HCT116 (cell line): ENCODE results near the gene DYNC2H1. TPM values are rescaled to one million over a fixed set of nuclear protein-coding genes. Genes with fewer than 3 reads are reported as not detected.

Experiments used
- ATAC-seq: fragments of 200-7000 bp; cut with Tn5 transposase; 2 replicates; pipeline ENCODE4 v1.9.1; 2020; ENCODE audit warnings: mild to moderate bottlenecking, moderate library complexity
- BruUV-seq: library from RNA; stranded (reverse); fragments of 400-500 nt; replicated peaks from 2 replicates; lab custom pipeline; 2021; lab: Mats Ljungman, UMichigan
- CTCF ChIA-PET: fragments of 300-600 bp; sonication (Branson Sonifier 250); formaldehyde crosslinking; loops from one replicate; lab custom pipeline; 2021; ENCODE audit warnings: antibody characterized with exemption; lab: Charles Lee
- POLR2A ChIA-PET: fragments of 300-600, 350-600 bp; sonication (Branson Sonifier 250); formaldehyde crosslinking; loops from one replicate; lab custom pipeline; 2021; ENCODE audit warnings: antibody characterized with exemption; lab: Charles Lee
- RAD21 ChIA-PET, 2 experiments: fragments of 300-600 bp; sonication (Branson Sonifier 250); formaldehyde crosslinking; loops; one replicate each; lab custom pipeline; 2023; ENCODE audit warnings: low total read pairs in 2 of 2; ENCODE audit not compliant: uncharacterized antibody in 2 of 2, unreplicated experiment in 2 of 2, low non-redundant PET in 1 of 2; lab: Charles Lee
- DNase-seq: peaks from one replicate; pipeline ENCODE4 v3.0.0-alpha.2; 2010; ENCODE audit warnings: low read depth, low spot score
- H2AFZ ChIP-seq: fragments of 200-600 bp; shearing (Covaris generic), sonication (generic); 2 replicates; pipeline ENCODE4 v1.6.1; 2017; ENCODE audit warnings: low read depth, mixed run types, mixed read lengths, antibody characterized with exemption, low read length; ENCODE audit not compliant: poor library complexity, severe bottlenecking
- H3K27ac ChIP-seq: 2 replicates; pipeline ENCODE4 v1.5.1; 2012; ENCODE audit warnings: low read depth, low read length
- H3K27me3 ChIP-seq: fragments of 200-600 bp; sonication (generic); 2 replicates; pipeline ENCODE4 v1.6.1; 2016; ENCODE audit warnings: mixed run types, low read length, mixed read lengths; ENCODE audit not compliant: insufficient read depth
- H3K36me3 ChIP-seq, 2 experiments: fragments of 200-500 bp in 1 of 2; fragments of 200-600 bp in 1 of 2; sonication (Bioruptor generic) in 1 of 2; sonication (generic) in 1 of 2; 2 replicates each; pipeline versions ENCODE4 v1.5.1 to v1.6.1; 2014 to 2016; ENCODE audit warnings: low read length in 2 of 2, inconsistent platforms in 1 of 2, mixed read lengths in 1 of 2, mixed run types in 1 of 2; ENCODE audit not compliant: insufficient read depth in 2 of 2, control insufficient read depth in 1 of 2
- H3K4me1 ChIP-seq, 2 experiments: fragments of 200-600 bp in 1 of 2; sonication (generic) in 1 of 2; 2 replicates each; pipeline versions ENCODE4 v1.5.1 to v1.6.1; 2012 to 2017; ENCODE audit warnings: low read length in 2 of 2, inconsistent platforms in 1 of 2, mild to moderate bottlenecking in 1 of 2, mixed read lengths in 1 of 2, mixed run types in 1 of 2, moderate library complexity in 1 of 2; ENCODE audit not compliant: insufficient read depth in 2 of 2, control insufficient read depth in 1 of 2
- H3K4me2 ChIP-seq: fragments of 200-600 bp; sonication (generic); 2 replicates; pipeline ENCODE4 v1.6.1; 2017; ENCODE audit warnings: mixed run types, low read length, mixed read lengths
- H3K4me3 ChIP-seq, 2 experiments: fragments of 200-600 bp in 1 of 2; sonication (generic) in 1 of 2; replicated peaks in 1 of 2; 2 replicates each; pipeline ENCODE4 v1.5.1; 2011 to 2016; ENCODE audit warnings: low read length in 2 of 2, control low read depth in 1 of 2, low read depth in 1 of 2, mild to moderate bottlenecking in 1 of 2, mixed read lengths in 1 of 2, mixed run types in 1 of 2
- H3K79me2 ChIP-seq: fragments of 200-600 bp; sonication (generic); 2 replicates; pipeline ENCODE4 v1.6.1; 2017; ENCODE audit warnings: mild to moderate bottlenecking, mixed run types, low read length, moderate library complexity, mixed read lengths; ENCODE audit not compliant: insufficient read depth
- H3K9ac ChIP-seq: fragments of 200-600 bp; sonication (generic); 2 replicates; pipeline ENCODE4 v1.6.1; 2016; ENCODE audit warnings: low read length, mixed read lengths
- H3K9me2 ChIP-seq: fragments of 200-600 bp; sonication (generic), shearing (Covaris generic); 2 replicates; pipeline ENCODE4 v1.6.1; 2017; ENCODE audit warnings: mixed run types, mild to moderate bottlenecking, moderate library complexity; ENCODE audit not compliant: insufficient read depth
- H3K9me3 ChIP-seq, 2 experiments: fragments of 200-500 bp in 1 of 2; fragments of 200-600 bp in 1 of 2; sonication (Bioruptor generic) in 1 of 2; sonication (generic) in 1 of 2; 2 replicates each; pipeline ENCODE4 v1.6.1; 2014 to 2017; ENCODE audit warnings: low read length in 2 of 2, mixed read lengths in 2 of 2, inconsistent platforms in 1 of 2, low read depth in 1 of 2, mild to moderate bottlenecking in 1 of 2, mixed run types in 1 of 2, moderate library complexity in 1 of 2; ENCODE audit not compliant: control insufficient read depth in 1 of 2, insufficient read depth in 1 of 2
- H4K20me1 ChIP-seq: fragments of 200-600 bp; sonication (generic), shearing (Covaris generic); 2 replicates; pipeline ENCODE4 v1.6.1; 2017; ENCODE audit warnings: mixed run types, mild to moderate bottlenecking, moderate library complexity; ENCODE audit not compliant: insufficient read depth
- CBX3 ChIP-seq: IDR thresholded peaks from 2 replicates; pipeline ENCODE4 v1.6.1; 2012; ENCODE audit warnings: low read depth
- CEBPB ChIP-seq: IDR thresholded peaks from 2 replicates; pipeline ENCODE4 v1.6.1; 2012; ENCODE audit warnings: low read depth
- EGR1 ChIP-seq: IDR thresholded peaks from 2 replicates; pipeline ENCODE4 v1.6.1; 2012; ENCODE audit warnings: low read depth
- ELF1 ChIP-seq: IDR thresholded peaks from 2 replicates; pipeline ENCODE4 v1.6.1; 2012; ENCODE audit warnings: low read depth, borderline replicate concordance
- EZH2phosphoT487 ChIP-seq: fragments of 200-600 bp; IDR thresholded peaks from 2 replicates; pipeline ENCODE4 v1.6.1; 2018; ENCODE audit warnings: antibody characterized with exemption, borderline replicate concordance
- FOSL1 ChIP-seq: IDR thresholded peaks from 2 replicates; pipeline ENCODE4 v1.6.1; 2012; ENCODE audit warnings: low read depth
- JUND ChIP-seq: IDR thresholded peaks from 2 replicates; pipeline ENCODE4 v1.6.1; 2012
- POLR2A ChIP-seq: IDR thresholded peaks from 2 replicates; pipeline ENCODE4 v1.7.0; 2011; ENCODE audit warnings: borderline replicate concordance; ENCODE audit not compliant: insufficient read depth, insufficient read length; ENCODE audit errors: extremely low read depth
- RAD21 ChIP-seq: IDR thresholded peaks from 2 replicates; pipeline ENCODE4 v1.6.1; 2012; ENCODE audit warnings: low read depth, mild to moderate bottlenecking
- SIN3A ChIP-seq: IDR thresholded peaks from 2 replicates; pipeline ENCODE4 v1.6.1; 2012; ENCODE audit warnings: low read depth
- SP1 ChIP-seq: IDR thresholded peaks from 2 replicates; pipeline ENCODE4 v1.6.1; 2012; ENCODE audit warnings: low read depth
- SRF ChIP-seq: IDR thresholded peaks from 2 replicates; pipeline ENCODE4 v1.6.1; 2012; ENCODE audit warnings: low read depth
- TCF7L2 ChIP-seq: IDR thresholded peaks from 2 replicates; pipeline ENCODE4 v1.7.0; 2011; ENCODE audit warnings: borderline replicate concordance, inconsistent platforms; ENCODE audit not compliant: insufficient read depth, insufficient read length; ENCODE audit errors: extremely low read depth
- YY1 ChIP-seq: IDR thresholded peaks from 2 replicates; pipeline ENCODE4 v1.6.1; 2011; ENCODE audit warnings: low read length, low read depth, moderate library complexity, mild to moderate bottlenecking; ENCODE audit not compliant: insufficient replicate concordance; ENCODE audit errors: extremely low read depth
- ZFX ChIP-seq: fragments of 450-650 bp; IDR thresholded peaks from 2 replicates; pipeline ENCODE4 v1.6.1; 2017
- ZNF274 ChIP-seq: fragments of 200-500 bp; sonication (Bioruptor generic); IDR thresholded peaks from 2 replicates; pipeline ENCODE4 v1.6.1; 2014; ENCODE audit warnings: mild to moderate bottlenecking, low read depth, low read length, inconsistent platforms
- intact Hi-C: fragments of 100-400 bp; cut with micrococcal nuclease; formaldehyde crosslinking; loops from 2 replicates; pipeline ENCODE4 v1.10.0; 2022
- total RNA-seq: library from RNA; stranded (reverse); gene quantifications from one replicate; pipeline ENCODE4 v1.2.1, GENCODE V29; 2021; ENCODE audit not compliant: unreplicated experiment
- TF ChIP-seq, protein P1 (sequence below): IDR thresholded peaks from 2 replicates; pipeline ENCODE4 v1.6.1; 2012
- TF ChIP-seq, protein P2 (sequence below): IDR thresholded peaks from 2 replicates; pipeline ENCODE4 v1.6.1; 2011; ENCODE audit warnings: mild to moderate bottlenecking, low read length, moderate library complexity; ENCODE audit not compliant: insufficient replicate concordance; ENCODE audit errors: extremely low read depth
- TF ChIP-seq, protein P3 (sequence below), 3 experiments: fragments of 200-600 bp in 1 of 3; sonication (generic) in 1 of 3; IDR thresholded peaks in 2 of 3; conservative IDR thresholded peaks in 1 of 3; 2 replicates each; pipeline ENCODE4 v1.5.1; 2012 to 2017; ENCODE audit warnings: low read depth in 2 of 3, low read length in 2 of 3, antibody characterized with exemption in 1 of 3, borderline replicate concordance in 1 of 3, control low read depth in 1 of 3, mild to moderate bottlenecking in 1 of 3, mixed read lengths in 1 of 3, mixed run types in 1 of 3, moderate library complexity in 1 of 3; ENCODE audit not compliant: insufficient read depth in 1 of 3

DYNC2H1 gene
- total RNA-seq, 1 experiment from 2014 or later = 1.5 TPM

DNA sequence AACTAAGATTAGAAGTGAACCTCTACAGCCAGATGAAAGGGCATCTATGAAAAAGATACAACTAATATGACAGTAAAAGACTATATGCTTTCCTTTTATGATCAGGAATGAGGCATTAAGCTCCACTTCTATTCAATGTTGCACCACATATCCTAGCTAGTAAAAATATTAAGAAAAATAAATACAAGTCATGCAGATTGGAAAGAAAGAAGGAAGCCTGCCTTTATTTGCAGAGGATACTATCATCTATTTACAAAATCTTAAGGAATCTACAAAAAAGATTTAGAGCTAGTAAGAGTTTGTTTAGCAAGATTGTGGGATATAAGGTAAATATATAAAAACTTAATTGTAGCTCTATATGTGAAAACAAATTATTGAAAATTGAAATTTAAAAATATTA is 308.8 kb downstream of the DYNC2H1 start:
- RAD21 ChIA-PET = no interaction called here
- no peaks in the 10 kb centered on the region for H3K36me3 ChIP-seq
- H3K79me2 ChIP-seq = no peaks in the 10 kb centered on the region
- CTCF ChIA-PET = no interaction called here
- H3K4me2 ChIP-seq = no peak overlapping the region
- no peaks in the 10 kb centered on the region for H3K4me1 ChIP-seq
- H3K27me3 ChIP-seq = no peaks in the 10 kb centered on the region
- no peak for TF ChIP-seq SIN3A
- TF ChIP-seq FOSL1 = no peak
- no peak for TF ChIP-seq ZNF274
- TF ChIP-seq JUND = no peak
- no peak for TF ChIP-seq SRF
- TF ChIP-seq CBX3 = no peak
- no peak for TF ChIP-seq POLR2A
- no peak for TF ChIP-seq ELF1
- TF ChIP-seq RAD21 = no peak
- TF ChIP-seq, all 23 proteins: peak for 0
- H3K9me3 ChIP-seq = no peaks in the 10 kb centered on the region
- no TSS peak for BruUV-seq
- intact Hi-C loops = no loop called here
- H3K27ac ChIP-seq = no peak overlapping the region
- no peak overlapping the region for H3K4me3 ChIP-seq
- no peaks in the 10 kb centered on the region for H3K9me2 ChIP-seq
- H2AFZ ChIP-seq = no peak overlapping the region
- ATAC-seq (no peak), DNase-seq (no peak)
- no peaks in the 10 kb centered on the region for H4K20me1 ChIP-seq
- H3K9ac ChIP-seq = no peak overlapping the region
- POLR2A ChIA-PET = no interaction called here

DNA sequence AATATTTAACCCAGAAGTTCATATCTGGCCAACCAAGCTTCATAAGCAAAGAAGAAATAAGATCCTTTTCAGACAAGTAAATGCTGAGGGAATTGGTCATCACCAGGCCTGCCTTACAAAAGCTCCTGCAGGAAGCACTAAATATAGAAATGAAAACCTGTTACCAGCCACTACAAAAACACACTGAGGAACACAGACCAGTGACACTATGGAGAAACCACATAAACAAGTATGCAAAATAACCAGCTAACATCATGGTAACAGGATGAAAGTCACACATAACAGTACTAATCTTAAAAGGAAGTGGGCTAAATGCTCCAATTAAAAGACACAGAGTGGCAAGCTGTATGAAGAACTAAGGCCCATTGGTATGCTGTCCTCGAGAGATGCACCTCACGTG is 311.4 kb downstream of the DYNC2H1 start:
- H3K79me2 ChIP-seq = no peaks in the 10 kb centered on the region
- H3K36me3 ChIP-seq = no peaks in the 10 kb centered on the region
- H3K9me2 ChIP-seq = peaks cover 4% of the 10 kb centered on the region; the same call in 1 of the 2 replicates
- H3K9ac ChIP-seq = no peak overlapping the region
- BruUV-seq = no TSS peak
- H2AFZ ChIP-seq = no peak overlapping the region
- ChIA-PET RAD21 (interaction anchor here in 1 of 2 experiments (0.6 kb wide), 1 partner anchor 229 kb away, joined by 6 read pairs; no protein-coding TSS in a partner anchor), CTCF (no interaction called here), POLR2A (no interaction called here)
- H3K4me3 ChIP-seq = no peak overlapping the region
- no peak overlapping the region for H3K4me2 ChIP-seq
- no peaks in the 10 kb centered on the region for H3K4me1 ChIP-seq
- H3K27me3 ChIP-seq = no peaks in the 10 kb centered on the region
- ATAC-seq (no peak), DNase-seq (no peak)
- no peak overlapping the region for H3K27ac ChIP-seq
- H3K9me3 ChIP-seq = no peaks in the 10 kb centered on the region
- no peaks in the 10 kb centered on the region for H4K20me1 ChIP-seq
- intact Hi-C loops = no loop called here
- TF ChIP-seq RAD21 = no peak
- TF ChIP-seq ELF1 = no peak
- no peak for TF ChIP-seq YY1
- no peak for TF ChIP-seq SP1
- TF ChIP-seq TCF7L2 = no peak
- TF ChIP-seq EGR1 = no peak
- no peak for TF ChIP-seq JUND
- TF ChIP-seq POLR2A = no peak
- no peak for TF ChIP-seq SIN3A
- no peak for TF ChIP-seq CEBPB
- TF ChIP-seq, protein P1, sequence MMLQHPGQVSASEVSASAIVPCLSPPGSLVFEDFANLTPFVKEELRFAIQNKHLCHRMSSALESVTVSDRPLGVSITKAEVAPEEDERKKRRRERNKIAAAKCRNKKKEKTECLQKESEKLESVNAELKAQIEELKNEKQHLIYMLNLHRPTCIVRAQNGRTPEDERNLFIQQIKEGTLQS = no peak
- TF ChIP-seq, protein P2, sequence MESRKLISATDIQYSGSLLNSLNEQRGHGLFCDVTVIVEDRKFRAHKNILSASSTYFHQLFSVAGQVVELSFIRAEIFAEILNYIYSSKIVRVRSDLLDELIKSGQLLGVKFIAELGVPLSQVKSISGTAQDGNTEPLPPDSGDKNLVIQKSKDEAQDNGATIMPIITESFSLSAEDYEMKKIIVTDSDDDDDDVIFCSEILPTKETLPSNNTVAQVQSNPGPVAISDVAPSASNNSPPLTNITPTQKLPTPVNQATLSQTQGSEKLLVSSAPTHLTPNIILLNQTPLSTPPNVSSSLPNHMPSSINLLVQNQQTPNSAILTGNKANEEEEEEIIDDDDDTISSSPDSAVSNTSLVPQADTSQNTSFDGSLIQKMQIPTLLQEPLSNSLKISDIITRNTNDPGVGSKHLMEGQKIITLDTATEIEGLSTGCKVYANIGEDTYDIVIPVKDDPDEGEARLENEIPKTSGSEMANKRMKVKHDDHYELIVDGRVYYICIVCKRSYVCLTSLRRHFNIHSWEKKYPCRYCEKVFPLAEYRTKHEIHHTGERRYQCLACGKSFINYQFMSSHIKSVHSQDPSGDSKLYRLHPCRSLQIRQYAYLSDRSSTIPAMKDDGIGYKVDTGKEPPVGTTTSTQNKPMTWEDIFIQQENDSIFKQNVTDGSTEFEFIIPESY = no peak
- TF ChIP-seq, protein P3, sequence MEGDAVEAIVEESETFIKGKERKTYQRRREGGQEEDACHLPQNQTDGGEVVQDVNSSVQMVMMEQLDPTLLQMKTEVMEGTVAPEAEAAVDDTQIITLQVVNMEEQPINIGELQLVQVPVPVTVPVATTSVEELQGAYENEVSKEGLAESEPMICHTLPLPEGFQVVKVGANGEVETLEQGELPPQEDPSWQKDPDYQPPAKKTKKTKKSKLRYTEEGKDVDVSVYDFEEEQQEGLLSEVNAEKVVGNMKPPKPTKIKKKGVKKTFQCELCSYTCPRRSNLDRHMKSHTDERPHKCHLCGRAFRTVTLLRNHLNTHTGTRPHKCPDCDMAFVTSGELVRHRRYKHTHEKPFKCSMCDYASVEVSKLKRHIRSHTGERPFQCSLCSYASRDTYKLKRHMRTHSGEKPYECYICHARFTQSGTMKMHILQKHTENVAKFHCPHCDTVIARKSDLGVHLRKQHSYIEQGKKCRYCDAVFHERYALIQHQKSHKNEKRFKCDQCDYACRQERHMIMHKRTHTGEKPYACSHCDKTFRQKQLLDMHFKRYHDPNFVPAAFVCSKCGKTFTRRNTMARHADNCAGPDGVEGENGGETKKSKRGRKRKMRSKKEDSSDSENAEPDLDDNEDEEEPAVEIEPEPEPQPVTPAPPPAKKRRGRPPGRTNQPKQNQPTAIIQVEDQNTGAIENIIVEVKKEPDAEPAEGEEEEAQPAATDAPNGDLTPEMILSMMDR (IDR thresholded peaks at IDR 0.05 in 2 of 3, conservative IDR thresholded peaks at IDR 0.05 in 1 of 3; ENCODE audit: borderline replicate concordance in 1 of 3, insufficient read depth in 1 of 3, low read depth in 2 of 3, low read length in 2 of 3) = no peak
- TF ChIP-seq EZH2phosphoT487 = no peak
- TF ChIP-seq ZFX = no peak
- TF ChIP-seq ZNF274 = no peak
